NCI-H1417 treated with DMSO at 0.1 percent for 48 hours (cell line): ENCODE data around the gene CEP72.
"Not testable (repeated sequence)": the region's sequence is repeated elsewhere in the genome, so short reads cannot be mapped to it uniquely, and the experiment has no call there.

Experiments used
- DNase-seq: peaks from one replicate; lab custom pipeline; 2025; lab: John Stamatoyannopoulos, UW

Gene CEP72, protein sequence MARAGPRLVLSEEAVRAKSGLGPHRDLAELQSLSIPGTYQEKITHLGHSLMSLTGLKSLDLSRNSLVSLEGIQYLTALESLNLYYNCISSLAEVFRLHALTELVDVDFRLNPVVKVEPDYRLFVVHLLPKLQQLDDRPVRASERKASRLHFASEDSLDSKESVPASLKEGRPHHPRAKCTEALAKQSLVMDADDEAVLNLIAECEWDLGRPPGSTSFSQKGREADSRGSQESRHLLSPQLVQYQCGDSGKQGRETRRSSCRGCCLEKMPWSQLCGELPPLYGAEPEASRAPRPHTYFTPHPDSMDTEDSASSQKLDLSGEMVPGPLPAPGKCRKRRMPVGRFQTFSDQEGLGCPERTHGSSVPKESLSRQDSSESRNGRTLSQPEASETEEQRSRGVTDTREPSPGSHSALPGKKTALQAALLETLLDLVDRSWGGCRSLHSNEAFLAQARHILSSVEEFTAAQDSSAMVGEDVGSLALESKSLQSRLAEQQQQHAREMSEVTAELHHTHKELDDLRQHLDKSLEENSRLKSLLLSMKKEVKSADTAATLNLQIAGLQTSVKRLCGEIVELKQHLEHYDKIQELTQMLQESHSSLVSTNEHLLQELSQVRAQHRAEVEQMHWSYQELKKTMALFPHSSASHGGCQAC

DNA sequence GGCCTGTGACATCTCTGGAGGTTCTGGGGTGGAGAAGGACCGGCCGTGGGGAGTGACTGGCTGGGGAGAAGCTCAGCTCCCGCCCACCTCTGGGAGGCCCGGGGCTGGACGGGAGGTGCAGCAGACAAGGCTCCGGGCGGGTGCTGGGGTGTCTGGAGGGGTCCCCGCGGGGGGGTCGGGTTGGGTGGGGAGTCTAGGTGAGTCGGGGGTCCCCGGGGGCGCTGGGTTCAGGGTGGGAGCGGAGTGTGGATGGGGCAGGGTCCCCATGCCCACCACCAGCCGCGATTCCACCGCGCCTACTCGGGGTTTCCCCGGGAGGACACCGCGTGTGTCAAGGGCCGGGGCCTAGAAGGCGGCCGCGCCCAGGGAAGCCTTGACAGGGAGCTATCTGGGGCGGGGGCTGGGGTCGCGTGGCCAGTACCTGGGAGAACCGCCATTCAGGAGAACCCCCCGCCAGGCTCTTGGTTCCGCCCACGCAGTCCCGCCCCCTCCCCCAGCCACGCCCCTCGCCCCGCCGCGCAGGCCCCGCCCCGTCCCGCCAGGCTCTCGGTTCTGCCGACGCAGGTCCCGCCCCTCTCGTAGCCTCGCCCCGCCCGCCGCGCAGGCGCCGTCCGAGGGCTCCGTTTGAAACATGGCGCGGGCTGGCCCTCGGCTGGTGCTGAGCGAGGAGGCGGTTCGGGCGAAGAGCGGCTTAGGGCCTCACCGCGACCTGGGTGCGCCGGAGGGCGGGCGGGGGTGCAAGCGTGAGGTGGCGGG is at the start of gene CEP72:
TSS of gene CEP72 (plus strand) at position 610 of the 756 bp plus-strand sequence. CDS start at position 632, 22 bp downstream.
- peak; percentile 72 for DNase-seq

DNA sequence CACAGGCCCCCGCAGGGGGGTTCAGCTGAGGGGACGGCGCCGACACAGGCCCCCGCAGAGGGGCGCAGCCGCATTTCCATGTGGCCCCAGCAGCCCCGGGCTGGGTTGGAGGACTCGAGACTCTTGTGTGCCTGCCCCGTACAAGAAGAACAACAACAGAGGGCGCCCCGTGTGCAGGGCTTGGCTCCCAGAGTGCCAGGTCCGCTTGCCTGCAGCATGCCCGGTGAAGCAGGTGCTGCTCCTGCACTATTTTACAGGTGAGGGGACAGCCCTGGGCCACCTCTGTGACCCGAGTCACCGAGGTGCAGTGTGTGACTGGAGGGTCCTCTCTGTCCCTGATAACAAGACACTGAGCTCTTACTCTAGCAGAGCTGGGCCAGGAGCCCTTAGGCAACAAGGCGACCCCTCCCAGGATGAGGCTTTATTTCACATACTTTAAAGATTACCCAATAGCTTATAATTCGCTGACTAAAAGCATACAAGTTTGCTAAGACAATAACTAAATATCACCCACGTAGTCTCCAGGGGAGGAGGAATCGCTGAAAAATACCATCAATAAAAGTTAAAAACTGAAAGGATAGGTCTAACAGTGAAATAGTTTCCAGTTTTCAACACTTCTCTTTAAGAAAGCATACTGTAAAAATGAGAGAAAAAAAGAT is 46.2 kb upstream of the CEP72 start:
- no peak for DNase-seq

DNA sequence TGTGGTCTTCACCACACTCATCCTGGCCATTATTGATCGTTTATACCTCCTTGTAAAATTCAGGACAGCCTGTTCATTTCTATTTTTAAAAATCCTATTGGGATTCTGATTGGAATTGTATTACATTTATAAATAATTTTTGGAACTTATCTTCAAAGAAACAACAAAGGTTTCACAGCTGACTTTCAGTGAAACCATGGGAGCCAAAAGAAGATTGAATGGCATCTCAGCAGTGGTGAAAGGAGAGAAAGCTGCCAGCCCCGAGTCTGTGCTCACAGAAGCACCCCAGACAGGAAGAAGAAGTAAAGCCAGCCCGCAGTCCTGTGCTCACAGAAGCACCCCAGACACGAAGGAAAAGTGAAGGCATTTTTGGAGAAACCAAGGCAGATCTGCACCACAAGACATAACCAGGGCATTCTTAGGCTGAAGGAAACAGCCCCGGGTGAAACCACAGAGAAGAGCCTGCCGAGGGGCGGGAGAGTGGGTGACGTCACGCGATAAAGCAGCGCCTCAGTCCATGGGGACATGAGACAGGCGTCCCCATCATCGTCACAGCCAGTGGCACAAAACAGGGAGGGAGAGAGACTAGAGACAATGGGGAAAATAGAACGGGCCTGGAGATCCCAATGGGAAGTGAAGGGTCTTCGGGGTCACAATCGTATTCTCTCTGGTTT is 45.4 kb upstream of the CEP72 start:
- no peak for DNase-seq

DNA sequence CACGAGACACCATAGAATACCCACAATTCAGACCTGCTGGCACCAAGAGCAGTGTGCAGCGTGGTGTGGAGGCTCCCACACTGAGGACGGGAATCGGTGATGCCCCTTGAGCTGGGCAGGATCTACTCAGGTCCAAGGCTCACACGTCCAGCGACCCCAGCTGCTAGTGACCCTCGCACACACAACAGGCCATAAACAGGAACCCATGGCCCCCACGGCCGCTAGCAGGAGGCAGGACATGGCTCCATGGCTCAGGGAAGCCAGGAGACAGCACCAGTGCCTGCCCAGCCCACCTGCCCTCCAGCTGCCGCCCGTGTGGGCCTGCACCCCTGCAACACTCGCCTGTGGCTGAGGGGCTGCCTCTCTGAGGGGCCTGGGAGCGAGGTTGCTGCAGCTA is 44.5 kb upstream of the CEP72 start:
- no peak for DNase-seq

DNA sequence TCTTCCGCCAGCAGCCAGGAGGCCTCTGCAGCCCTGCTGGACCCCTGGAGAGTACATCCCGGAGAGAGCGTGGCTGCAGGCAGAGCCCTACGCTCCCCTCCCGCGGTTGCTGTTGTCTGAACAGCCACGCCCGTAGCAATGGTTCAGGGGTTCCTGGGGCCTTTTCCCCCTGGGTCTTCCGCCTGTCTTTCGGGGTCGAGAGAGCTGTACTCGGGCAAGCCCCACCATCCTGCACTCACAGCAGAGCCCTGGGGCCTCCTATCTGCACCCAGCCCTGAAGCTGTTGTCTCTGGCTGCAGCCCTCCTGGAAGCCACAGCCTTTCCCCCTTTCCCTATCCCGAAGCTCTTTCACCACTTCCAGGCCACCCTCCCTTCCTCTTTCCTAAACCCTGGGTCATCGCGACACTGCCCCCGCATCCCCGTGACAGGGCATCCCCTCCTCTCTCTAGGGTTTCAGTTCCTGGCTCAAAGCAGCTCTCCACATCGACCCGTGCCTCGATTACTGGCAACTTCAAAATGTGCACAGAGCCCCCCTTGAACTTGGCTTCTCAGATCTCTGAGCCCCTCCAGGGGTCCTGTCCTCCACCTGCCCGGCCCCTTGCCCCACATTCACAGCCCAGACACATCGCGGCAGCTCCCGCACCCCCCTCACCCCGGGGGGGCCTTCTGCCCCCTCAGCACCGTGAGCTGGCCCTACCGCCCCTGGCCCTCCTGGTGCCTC is 43.9 kb upstream of the CEP72 start:
- no peak for DNase-seq

DNA sequence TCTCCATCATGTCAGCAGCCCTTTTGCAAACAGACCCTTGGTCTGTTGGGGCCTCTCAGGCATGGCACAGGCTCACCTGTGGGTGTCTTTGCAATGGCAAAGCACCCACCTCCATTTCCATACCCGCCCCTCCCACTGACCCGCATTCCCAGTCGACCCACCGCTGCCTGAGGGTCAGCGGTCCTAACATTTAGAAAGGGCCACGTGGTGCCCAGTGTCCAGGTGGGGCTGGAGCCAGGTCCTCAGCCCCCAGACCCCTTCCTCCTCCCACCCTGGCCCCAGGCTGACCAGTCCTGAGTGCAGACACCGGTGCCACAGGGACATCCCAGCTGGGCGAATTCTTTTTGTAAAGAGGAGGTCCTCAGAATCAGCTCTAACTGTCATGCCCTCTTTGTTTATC is 43.3 kb upstream of the CEP72 start:
- DNase-seq, result no peak

DNA sequence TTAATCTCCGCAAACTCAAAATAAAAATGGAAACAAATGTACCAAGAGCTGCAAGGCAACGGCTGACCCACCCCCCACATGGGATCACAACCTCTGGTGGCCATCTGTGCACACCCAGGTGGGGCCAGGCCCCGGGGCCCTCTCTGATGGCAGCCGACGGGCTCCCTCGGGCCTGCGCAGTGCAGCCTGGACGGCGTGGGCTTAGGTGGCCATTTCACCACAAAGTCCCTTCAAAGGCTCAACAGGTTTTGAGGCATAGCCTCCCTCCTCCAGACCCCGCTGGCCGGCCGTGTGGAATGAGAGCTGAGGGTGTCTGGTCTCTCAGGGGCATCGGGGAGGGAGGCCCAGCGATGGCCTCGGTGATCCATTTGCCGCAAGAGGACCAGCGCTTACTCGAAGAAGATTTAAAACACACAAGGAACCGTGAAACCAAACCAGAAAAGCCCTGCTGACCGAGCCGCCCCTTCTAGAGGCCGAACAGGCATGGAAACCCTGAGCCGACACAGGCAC is 42.7 kb upstream of the CEP72 start:
- DNase-seq, result no peak

DNA sequence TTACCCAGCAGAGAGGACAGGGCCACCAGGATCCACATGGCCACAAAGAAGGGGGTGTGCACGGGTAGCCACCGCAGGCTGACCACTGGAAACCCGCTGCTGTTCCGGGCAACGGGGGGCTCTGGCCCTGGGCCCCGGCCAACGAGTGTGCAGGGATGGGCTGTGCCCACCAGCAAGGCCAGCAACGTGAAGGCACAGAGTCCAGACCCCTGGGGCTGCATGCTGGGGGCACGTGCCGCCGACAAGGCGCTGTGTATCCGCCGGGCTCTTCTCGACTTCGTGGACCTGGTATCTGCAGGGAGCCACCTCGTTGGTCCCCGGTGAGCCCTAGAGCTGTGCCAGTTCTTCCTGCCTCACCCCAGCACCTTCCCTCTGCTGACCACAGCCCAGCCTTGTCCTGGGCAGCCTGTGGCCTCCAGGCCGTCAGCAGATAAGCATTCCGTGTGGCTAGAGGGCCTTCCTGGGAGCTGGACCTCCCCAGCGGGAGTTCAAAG is 42.2 kb upstream of the CEP72 start:
- no peak for DNase-seq

DNA sequence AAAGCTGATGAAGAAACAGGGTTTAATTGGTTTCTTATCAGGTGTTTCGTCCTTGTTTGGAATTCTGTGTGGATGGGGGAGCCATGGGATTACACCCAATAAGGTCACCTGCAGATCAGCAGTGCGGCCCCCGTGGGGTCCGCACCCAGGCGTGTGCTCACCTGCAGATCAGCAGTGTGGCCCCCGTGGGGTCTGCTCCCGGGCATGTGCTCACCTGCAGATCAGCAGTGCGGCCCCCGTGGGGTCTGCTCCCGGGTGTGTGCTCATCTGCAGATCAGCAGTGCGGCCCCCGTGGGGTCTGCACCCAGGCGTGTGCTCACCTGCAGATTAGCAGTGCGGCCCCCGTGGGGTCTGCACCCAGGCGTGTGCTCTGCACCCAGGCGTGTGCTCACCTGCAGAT is 41.7 kb upstream of the CEP72 start:
- no peak for DNase-seq

DNA sequence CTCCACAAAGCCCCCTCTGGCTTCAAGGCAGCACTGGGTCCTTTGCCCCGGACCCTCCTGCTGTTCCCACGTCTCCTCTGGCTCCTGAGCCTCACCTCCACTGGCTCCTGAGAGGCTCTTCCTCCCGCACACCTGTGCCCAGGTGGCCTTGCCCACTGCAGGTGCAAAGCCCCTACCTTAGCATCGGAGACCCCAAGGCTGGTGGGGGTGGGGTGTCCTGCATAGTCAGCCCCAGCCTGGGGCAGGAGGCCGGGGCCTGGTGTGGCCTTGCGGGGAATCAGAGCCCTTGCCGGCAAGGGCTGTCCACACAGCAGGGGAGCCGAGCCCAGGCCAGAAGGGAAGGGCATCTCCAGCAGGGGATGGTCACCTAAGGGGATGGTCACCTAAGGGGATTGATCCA is 41.3 kb upstream of the CEP72 start:
- DNase-seq, result no peak

DNA sequence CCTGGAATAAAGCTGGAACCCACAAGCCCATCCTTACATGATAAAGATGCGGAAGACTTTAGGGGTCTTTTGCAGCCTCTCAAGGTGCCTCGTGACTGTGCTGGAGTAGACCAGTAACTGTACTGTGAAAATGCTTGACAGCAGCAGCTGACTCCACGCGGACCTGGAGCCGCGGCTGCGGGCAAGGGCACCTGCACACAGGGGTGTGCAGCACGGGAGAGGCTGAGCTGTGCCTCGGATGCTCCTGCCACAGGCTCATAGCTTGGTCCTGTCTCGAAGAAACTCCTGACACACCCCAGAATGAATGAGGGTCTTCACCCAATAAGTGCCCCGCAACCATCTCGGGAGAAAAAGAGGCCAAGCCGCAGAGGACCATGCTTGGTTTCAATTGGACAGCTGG is 40.3 kb upstream of the CEP72 start:
- no peak for DNase-seq

DNA sequence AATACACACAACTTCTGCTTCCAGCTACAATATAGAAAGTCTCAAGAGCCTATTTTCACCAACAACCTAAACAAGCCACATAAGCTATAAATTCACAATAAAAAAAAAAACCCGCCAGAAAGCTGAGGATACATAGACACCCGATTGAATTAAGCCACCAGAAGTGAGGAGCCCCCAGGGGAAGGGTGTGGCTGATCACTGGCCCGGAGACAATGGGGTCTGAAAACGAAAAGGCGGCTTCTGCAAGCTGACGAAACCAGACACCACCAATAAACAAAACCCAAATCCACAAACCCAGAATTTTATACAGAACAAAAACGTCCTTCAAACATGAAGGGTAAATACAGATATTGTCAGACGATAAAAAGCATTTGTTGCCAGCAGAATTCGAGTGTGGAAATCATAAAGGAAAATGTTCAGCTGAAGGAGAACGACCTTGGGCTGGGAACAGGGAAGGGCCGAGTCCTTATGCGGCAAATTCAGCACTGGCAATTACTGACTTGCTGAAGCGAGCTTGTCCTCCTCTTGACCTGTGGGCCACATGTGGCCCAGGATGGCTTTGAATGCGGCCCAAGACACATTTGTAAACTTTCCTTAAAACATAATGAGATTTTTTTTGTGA is 39.6 kb upstream of the CEP72 start:
- no peak for DNase-seq

DNA sequence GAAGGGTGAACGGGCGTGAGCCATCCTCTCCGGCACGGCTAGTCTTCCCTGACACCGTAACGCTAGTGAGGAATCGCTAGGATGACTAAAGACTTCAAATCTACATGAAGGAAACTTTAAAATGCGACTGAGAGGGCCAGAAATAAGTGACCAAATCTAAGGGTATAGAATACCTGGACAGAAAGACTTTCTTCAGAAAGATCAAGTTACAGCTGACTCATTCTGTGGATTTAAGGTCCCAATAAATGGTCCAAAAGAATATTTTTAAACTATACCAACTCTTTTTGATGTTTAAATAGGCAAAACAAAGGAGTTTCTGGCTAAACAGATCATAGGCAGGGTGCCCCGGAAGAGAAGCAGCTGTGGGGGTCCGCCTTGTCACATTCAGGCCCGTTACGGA is 38.9 kb upstream of the CEP72 start:
- no peak for DNase-seq

DNA sequence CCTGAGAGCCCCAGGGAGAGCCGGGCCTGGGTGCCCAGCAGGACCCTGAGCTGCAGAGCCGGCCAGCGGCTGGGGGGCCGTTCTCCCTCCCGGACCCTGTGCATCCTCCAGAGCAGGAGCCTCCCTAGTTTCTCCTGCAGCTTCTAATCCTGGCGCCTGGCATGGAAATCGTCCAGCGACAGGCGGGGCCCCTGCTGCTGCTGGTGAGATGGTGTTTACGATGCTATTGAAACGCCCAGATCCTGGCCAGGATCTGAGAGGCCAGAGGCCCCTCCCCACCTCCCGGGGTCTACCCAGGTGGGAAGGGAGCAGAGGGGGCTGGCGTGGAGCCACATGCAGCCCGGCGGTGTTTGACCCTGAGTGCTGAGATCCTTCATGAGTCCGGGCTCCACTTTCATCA is 38.2 kb upstream of the CEP72 start:
- DNase-seq, result no peak

DNA sequence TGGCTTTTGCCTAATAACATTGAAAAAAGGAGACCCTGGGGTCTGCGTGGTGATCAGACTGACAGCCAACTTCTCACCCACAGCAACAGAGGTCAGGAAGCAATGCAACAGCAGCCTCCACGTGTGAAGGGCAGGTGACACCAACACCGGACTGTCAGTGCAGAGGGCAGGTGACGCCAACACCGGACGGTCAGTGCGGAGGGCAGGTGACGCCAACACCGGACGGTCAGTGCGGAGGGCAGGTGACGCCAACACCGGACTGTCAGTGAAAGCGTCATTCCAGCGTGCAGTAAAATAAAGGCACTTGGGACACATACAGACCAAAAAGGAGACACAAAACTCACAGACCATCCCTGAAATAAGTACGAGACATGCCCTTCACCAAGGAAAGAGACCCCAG is 37.2 kb upstream of the CEP72 start:
- DNase-seq, result no peak

DNA sequence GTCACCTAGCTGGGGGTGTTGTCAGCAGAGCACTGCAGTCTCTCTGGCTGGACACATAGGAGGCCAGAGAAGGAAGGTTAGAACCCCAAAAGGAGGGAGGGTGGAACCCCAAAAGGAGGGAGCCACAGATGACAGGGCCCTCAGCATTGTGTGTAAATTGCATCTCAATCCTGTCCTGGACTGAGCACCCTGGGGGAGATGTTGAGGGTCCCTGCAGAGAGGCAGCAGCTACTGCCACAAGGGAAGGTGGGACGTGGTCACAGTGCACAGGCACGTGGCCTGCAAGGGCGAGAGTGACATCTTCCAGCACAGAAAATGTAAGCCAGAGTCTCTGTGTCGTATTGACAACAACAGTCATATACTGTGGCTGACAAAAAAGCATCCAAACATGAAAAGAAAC is 36.5 kb upstream of the CEP72 start:
- no peak for DNase-seq

DNA sequence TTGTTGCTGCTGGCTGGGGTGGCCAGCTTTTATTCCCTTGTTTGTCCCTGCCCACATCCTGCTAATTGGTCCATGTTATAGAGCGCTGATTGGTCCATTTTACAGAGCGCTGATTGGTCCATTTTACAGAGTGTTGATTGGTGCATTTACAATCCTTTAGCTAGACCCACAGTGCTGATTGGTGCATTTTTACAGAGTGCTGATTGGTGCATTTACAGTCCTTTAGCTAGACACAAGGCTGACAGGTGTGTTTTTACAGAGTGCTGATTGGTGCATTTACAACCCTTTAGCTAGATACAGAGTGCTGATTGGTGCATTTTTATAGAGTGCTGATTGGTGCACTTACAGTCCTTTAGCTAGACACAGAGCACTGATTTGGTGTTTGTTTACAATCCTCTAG is 34.9 kb upstream of the CEP72 start:
- not testable (repeated sequence) for DNase-seq

DNA sequence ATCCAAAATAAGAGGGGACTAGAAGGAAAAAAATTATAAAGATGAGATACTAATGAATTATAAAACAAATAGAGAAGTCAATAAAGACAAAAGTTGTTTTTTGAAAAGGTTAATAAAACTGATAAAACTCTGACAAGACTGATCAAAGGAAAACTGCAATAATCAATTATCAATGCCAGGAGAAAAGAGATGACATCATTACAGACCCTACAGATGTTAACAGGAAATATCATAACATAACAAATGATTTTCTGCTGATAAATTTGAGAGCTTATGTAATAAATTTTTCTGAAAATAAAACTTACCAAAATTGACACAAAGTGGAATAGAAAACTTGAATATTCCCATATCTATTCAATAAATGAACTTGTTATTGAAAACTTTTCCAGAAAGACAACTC is 34.3 kb upstream of the CEP72 start:
- DNase-seq, result no peak

DNA sequence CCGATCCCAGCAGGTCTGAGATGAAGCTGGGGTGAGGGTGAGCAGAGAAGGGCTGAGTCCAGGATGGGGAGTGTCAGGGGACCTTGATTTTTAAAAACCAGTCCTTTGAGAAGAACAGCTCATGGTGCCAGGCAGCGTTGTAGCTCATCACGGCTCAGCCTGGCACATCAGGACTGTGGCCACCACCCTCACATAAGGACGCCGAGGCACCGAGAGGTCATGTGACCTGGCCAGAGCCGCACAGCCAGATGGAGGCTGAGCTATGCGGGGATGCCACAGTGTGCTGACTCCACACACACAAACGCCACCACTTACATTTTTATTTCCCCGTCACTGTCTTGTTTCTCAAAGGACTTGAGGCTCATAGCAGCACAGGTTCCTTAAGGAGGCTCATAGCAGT is 32.9 kb upstream of the CEP72 start:
- DNase-seq, result no peak

DNA sequence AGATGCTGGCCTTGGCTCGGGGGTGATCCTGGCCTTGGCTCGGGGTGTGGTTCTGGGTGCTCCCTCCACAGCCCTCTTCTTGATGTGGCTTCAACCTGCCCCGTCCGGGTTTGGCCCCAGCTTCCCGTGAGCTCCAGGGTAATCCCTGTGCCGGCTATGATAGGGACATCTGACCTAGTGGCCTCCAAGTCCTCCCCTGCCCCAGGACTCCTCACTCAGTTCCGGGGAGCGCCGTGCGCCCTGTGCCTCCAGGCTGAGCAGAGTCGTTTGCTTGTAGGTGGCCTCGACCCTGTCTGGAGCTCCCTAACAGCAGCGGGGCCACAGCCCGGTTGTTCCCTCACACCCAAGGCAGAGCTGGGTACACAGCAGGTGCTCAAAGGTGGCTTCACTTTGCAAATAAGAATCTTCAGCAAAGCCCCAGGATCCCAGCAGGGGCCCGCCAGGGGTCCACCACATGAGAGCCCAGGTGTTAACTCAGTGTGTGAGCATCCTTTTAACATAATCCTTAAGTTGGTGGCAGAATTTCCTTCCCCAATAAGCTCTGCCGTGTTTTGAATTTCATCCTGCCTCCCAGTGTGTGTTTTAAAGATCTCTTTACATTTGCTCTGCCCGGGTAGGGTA is 32.3 kb upstream of the CEP72 start:
- DNase-seq, result no peak
